ENCODE results near the gene CLDN20.
"Not testable (repeated sequence)": the region's sequence is repeated elsewhere in the genome, so short reads cannot be mapped to it uniquely, and the experiment has no call there.

Gene CLDN20, protein sequence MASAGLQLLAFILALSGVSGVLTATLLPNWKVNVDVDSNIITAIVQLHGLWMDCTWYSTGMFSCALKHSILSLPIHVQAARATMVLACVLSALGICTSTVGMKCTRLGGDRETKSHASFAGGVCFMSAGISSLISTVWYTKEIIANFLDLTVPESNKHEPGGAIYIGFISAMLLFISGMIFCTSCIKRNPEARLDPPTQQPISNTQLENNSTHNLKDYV

GRCh38 chr6:155263373-155264063 is at the start of gene CLDN20:
TSS of gene CLDN20 (plus strand) at chr6:155264013. CDS start at chr6:155275720, 11,707 bp downstream.
- DNase-seq (ENCODE audit: low read depth in 2 of 2, low spot score in 1 of 2) = no peak

- DNase-seq (ENCODE audit: low read depth in 2 of 2, low spot score in 1 of 2) = no peak
Measured at GRCh38 chr6:155215906-155216305, 47.9 kb upstream of the CLDN20 start.

GRCh38 chr6:155216312-155217046 is 47.3 kb upstream of the CLDN20 start:
- no peak for DNase-seq (ENCODE audit: low read depth in 2 of 2, low spot score in 1 of 2)

- not testable (repeated sequence) for DNase-seq (ENCODE audit: low read depth in 2 of 2, low spot score in 1 of 2)
Measured at GRCh38 chr6:155218711-155219110, 45.1 kb upstream of the CLDN20 start.

DNA sequence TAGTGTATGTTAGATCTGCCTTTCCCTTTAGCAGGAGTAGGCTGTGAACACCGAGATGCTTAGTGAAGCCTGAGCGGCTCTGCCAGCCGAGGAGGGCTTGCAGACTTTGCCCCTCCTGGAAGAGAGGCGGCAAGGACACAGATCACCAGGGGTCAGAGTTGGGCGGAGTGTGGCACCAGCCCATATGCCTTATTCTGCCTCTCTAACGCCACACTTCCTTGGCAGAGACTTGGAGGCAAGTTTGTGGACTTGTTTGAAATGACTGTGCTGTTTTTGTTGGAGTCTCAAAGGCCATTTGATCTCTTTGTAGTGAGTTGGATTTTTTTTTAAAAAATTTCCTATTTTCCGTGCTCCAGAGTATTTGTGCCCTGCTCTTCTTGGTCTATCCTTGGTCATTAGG is 44.5 kb upstream of the CLDN20 start:
- DNase-seq (ENCODE audit: low read depth in 2 of 2, low spot score in 1 of 2) = no peak

- DNase-seq (ENCODE audit: low read depth in 2 of 2, low spot score in 1 of 2) = no peak
Measured at GRCh38 chr6:155219858-155220301, 43.9 kb upstream of the CLDN20 start.

- no peak for DNase-seq (ENCODE audit: low read depth in 2 of 2, low spot score in 1 of 2)
Measured at GRCh38 chr6:155221086-155221485, 42.7 kb upstream of the CLDN20 start.

DNA sequence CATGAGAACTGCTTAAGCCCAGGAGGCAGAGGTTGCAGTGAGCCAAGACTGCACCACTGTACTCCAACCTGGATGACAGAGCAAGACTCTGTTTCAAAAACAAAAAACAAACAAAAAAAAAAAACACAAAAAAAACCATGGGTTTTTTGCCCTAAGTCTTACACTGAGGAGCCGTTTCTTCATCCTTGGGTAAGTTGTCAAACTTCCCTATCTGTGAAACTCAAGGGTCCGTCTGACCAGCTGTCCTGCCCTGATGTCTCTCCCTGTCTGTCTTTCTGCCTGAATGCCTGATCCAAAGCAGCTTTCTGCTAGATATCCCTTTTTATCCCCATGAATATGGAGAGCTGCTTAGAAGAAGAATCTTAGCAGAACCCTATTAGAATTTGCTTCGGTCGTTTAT is 41.3 kb upstream of the CLDN20 start:
- DNase-seq (ENCODE audit: low read depth in 2 of 2, low spot score in 1 of 2) = no peak

GRCh38 chr6:155223646-155224451 is 40.0 kb upstream of the CLDN20 start:
- no peak for DNase-seq (ENCODE audit: low read depth in 2 of 2, low spot score in 1 of 2)

- DNase-seq (ENCODE audit: low read depth in 2 of 2, low spot score in 1 of 2) = no peak
Measured at GRCh38 chr6:155224618-155225017, 39.2 kb upstream of the CLDN20 start.

DNA sequence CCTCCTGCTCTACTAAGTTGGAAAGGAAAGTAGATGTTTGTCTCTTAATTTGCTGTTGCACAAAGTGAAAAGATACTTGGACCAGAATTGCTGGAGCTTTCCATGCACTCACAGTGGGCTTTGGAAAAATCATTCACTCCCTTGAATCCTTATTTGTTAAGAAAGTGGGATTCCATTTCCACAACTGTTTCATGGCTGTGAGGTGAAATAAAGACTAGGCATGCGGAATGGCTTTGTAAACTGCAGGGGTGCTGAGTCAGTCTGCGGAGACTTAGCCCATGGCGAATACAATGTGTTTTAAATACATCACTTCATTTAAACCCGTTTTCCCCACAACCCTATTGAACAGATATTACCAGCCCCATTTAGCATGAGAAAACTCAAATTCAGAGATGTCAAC is 36.8 kb upstream of the CLDN20 start:
- DNase-seq (ENCODE audit: low read depth in 2 of 2, low spot score in 1 of 2) = no peak

DNA sequence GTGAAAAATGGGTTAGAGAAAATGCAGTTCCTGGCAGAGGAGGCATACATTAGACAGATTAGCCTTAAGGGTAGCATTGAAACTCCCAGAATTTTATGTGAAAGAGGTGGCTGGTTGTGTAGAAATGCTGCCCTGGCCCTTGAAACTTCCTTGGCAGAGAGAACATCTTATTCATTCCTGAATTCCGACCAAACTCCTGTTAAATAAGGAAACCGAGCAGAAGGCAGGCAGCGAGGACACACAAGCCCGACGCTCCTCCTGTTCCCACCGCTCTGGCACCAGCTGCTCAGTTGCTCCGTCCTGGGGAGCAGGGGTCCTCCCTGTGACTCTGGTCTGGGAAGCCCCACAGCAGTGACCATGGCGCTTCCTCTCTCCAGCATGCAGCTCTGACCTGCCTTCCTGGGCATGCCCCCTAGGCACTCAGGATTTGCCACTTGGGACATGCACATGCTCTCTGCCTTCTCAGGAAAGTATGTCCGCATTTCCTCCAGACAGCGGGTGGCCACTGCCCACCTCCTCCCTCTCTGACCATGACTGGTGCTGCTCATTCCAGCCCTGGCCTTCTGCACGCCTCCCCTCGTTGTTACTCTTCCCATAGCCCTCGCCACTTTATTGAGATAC is 35.2 kb upstream of the CLDN20 start:
- DNase-seq (ENCODE audit: low read depth in 2 of 2, low spot score in 1 of 2) = no peak

GRCh38 chr6:155230975-155231374 is 32.8 kb upstream of the CLDN20 start:
- not testable (repeated sequence) for DNase-seq (ENCODE audit: low read depth in 2 of 2, low spot score in 1 of 2)

- no peak for DNase-seq (ENCODE audit: low read depth in 2 of 2, low spot score in 1 of 2)
Measured at GRCh38 chr6:155232848-155233247, 31.0 kb upstream of the CLDN20 start.

GRCh38 chr6:155234167-155234566 is 29.6 kb upstream of the CLDN20 start:
- no peak for DNase-seq (ENCODE audit: low read depth in 2 of 2, low spot score in 1 of 2)

GRCh38 chr6:155234687-155235086 is 29.1 kb upstream of the CLDN20 start:
- no peak for DNase-seq (ENCODE audit: low read depth in 2 of 2, low spot score in 1 of 2)

- DNase-seq (ENCODE audit: low read depth in 2 of 2, low spot score in 1 of 2) = no peak
Measured at GRCh38 chr6:155235087-155235486, 28.7 kb upstream of the CLDN20 start.

- DNase-seq (ENCODE audit: low read depth in 2 of 2, low spot score in 1 of 2) = no peak
Measured at GRCh38 chr6:155237613-155238012, 26.2 kb upstream of the CLDN20 start.

GRCh38 chr6:155240905-155241600 is 22.8 kb upstream of the CLDN20 start:
- DNase-seq (ENCODE audit: low read depth in 2 of 2, low spot score in 1 of 2) = no peak

- DNase-seq (ENCODE audit: low read depth in 2 of 2, low spot score in 1 of 2) = no peak
Measured at GRCh38 chr6:155241966-155242365, 21.8 kb upstream of the CLDN20 start.

All from stimulated activated CD8-positive, alpha-beta memory T cell treated with anti-CD3 and anti-CD28 coated beads, Interleukin-4, amount 100 ng/mL, for 1 hour (primary cell).